ENCODE results near the gene PECR. TPM values are rescaled to one million over a fixed set of nuclear protein-coding genes. Genes with fewer than 3 reads are reported as not detected.

PECR gene
- total and polyA plus RNA-seq, 9 of the 15 experiments (the other 6 are each of a cell fraction or from before 2014, with no cell fraction given), result 1.1 to 10.3 (median 8.2) TPM

- WGBS (ENCODE audit: insufficient coverage, low coverage, missing lambda C conversion rate), result 82% methylated on average over 8 of the region's 8 CpGs
- TF ChIP-seq BCL6 (CRISPR knock-in tag; IDR thresholded peaks at IDR 0.05) (no peak), E2F4 (CRISPR knock-in tag; IDR thresholded peaks at IDR 0.05; ENCODE audit: low read depth) (no peak), E2F5 (CRISPR knock-in tag; IDR thresholded peaks at IDR 0.05) (no peak), POLR2AphosphoS2 (IDR thresholded peaks at IDR 0.05; ENCODE audit: low read length) (no peak), L3MBTL2 (IDR thresholded peaks at IDR 0.05) (no peak)
- ChIA-PET CTCF (ENCODE audit: low intra/inter-chr PET ratio) (no interaction called here), POLR2A (no interaction called here)
- no TSS peak for BruUV-seq (replicated peaks)
- Histone ChIP-seq H3K4me1 (replicated peaks in 1 of 2; ENCODE audit: control insufficient read depth in 2 of 2, insufficient read depth in 2 of 2, low read length in 2 of 2) (peaks cover 0 to 10% of the 10 kb centered on the region in 2 experiments; a peak in 4 of 5 replicates), H4K20me1 (replicated peaks; ENCODE audit: control insufficient read depth, insufficient read depth, low read length) (no peaks in the 10 kb centered on the region), H3K9me1 (ENCODE audit: control insufficient read depth, insufficient read depth, low read length) (no peaks in the 10 kb centered on the region), H3K9me3 (replicated peaks; ENCODE audit: control insufficient read depth, insufficient read depth, low read depth, low read length) (no peaks in the 10 kb centered on the region), H2AFZ (ENCODE audit: low read depth, low read length) (0 out of 2 replicates have a peak overlapping the region, but pooled peaks have one; percentile 63), H3K4me2 (ENCODE audit: insufficient read depth, low read length) (no peak overlapping the region), H3K79me2 (ENCODE audit: control insufficient read depth, insufficient read depth, low read length) (no peaks in the 10 kb centered on the region; the same call in 2 of the 3 replicates), H3K27ac (ENCODE audit: extremely low read depth, low read depth, low read length) (no peak overlapping the region), H3K9ac (ENCODE audit: insufficient read depth in 1 of 2, low read depth in 2 of 2, low read length in 2 of 2) (no peak overlapping the region), H3K36me3 (ENCODE audit: control insufficient read depth, insufficient read depth, low read length) (no peaks in the 10 kb centered on the region), H3K27me3 (ENCODE audit: control insufficient read depth in 2 of 2, insufficient read depth in 2 of 2, low read length in 2 of 2) (no peaks in the 10 kb centered on the region), H3K4me3 (no peak overlapping the region)
- FAIRE-seq (no peak), ATAC-seq (no peak), DNase-seq (ENCODE audit: extremely low read depth in 1 of 4, low spot score in 3 of 4) (no peak)
- intact Hi-C loops (cut with micrococcal nuclease) (loop anchor here (5.0 kb wide), 1 partner anchor 47 kb away; no protein-coding TSS in a partner anchor), in situ Hi-C loops (cut with MboI) (no loop called here)
Observed at GRCh38 chr2:216014006-216014405, 67.6 kb downstream of the PECR start.
